DMS53 treated with DMSO at 0.1 percent for 48 hours (cell line): Measurements from ENCODE around the gene CAPZA2.
A peak's percentile ranks its signal among the peaks of the same experiment; 100 is the strongest.
"Not testable (repeated sequence)": the region's sequence is repeated elsewhere in the genome, so short reads cannot be mapped to it uniquely, and the experiment has no call there.

Experiments
- DNase-seq: peaks from one replicate; lab custom pipeline; 2025; ENCODE audit not compliant: unreplicated experiment; lab: John Stamatoyannopoulos, UW

CAPZA2 gene

DNA sequence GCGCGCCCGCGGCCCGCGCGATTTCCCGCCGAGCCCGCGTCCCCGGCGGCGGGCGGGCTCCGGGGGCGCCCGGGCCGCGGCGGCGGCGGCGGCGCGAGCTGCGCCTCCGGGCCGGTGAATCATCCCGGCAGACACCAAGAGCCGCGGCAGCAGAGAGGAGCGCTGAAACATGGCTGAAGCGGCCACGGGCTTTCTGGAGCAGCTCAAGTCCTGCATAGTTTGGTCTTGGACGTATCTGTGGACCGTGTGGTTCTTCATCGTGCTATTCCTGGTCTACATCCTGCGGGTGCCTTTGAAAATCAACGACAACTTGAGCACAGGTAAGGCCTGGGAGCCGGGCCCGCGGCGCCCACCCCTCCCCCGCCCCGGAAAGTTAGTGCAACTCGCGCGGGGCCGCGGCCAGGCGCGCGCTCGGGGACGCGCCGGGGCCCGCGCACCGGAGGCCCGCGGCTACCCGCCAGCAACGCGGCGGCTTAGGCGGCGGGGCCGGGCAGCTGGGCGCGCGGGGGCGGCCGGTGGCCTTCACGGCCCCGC is 91.1 kb downstream of the CAPZA2 start, which contains the start of gene ST7:
Gene ST7 (plus strand): TSS at position 130 of the 534 bp plus-strand sequence. CDS start 40 bp downstream, at position 170.
- DNase-seq = peak; percentile 74

DNA sequence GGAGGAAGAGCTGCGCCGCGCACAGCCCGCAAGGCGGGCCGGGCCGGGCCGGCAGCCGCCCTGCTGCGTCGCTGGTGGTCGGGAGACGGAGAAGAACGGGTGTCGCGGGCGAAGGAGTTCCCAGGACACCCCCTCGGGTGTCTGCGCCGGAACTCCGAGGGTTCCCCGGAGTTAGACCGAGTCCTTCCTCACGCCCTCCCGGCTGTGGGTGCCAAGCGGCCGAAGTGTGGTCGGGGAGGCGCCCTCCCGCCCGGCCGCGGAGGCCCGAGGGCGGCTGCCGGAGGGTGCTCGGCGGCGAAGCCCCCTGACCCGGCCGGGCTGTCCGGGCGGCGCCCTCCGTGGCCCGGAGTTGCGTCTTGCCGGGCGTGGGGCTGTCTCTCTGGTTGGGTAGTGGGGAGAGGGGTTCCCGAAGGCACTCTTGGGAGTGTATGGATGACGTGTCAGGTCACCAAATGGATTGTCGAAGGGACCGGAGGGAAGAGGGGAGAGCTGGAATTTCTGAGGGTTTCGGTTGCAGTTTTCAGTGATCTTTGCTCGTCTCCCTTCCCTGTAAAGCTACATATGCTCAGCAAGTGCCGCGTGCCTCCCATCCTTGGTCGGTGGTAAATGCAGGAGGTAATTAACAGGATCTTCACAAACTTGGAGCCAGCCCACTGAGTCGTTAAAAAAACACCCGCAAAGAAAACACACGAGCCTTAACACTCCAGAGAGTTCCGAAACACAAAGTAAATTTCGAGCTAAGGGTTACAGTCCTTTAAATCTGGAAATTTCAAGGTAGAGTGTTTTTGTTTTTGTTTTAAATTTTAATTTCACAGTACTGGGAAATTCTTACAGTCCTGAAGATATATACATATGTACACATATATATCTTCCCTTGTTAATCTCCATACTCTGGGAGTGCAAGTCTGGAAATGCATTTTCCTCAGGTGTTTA is 91.8 kb downstream of the CAPZA2 start:
- peak; percentile 51 for DNase-seq

DNA sequence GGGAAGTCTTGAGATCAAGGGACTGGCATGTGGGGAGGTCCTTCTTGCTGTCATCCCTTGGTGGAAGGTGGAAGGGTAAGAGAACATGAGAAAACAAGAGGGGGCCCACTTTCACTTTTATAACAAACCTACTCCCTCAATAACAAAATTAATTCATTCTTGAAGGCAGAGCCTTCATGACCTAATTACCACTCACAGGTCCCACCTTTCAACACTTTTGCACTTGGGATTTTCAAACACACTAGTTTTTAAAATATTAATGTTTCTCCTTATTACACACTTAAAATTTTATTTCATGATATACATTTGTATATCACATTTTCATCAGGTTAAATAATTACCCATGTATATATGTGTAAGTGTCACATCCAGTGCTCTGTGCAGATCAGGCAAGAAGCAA is 93.0 kb downstream of the CAPZA2 start:
- no peak for DNase-seq

DNA sequence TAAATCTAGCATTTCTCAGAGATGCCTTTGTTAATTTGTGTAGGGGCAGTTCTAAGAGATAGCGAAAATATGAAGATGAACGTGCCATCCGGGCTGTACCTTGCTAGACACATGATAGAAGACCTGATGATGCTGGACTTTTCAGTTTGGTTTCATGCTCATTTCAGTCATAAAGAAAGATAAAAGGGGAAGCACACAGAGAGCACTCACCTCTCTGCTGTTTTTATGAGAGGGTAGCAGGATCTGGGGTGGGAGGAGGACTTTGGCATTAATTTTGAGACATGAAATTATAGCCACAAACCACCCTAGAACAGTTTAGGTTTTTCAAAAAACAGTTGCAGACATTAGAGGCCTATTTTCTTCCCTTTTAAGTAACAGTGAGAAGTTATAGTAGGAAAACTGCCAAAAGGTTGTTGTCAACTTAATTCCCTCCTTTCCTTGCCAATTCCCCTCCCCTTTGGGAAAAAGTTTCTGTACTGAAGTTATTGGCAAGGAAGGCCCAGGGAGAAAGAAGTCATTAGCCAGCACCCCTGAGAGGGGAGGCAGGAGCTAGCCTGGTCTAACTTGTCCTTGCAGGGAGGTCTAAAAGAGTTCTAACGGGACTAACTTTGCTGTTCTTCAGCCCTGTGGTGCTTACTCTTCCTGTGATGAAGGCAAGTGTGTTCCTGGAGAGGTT is 93.6 kb downstream of the CAPZA2 start:
- no peak for DNase-seq

DNA sequence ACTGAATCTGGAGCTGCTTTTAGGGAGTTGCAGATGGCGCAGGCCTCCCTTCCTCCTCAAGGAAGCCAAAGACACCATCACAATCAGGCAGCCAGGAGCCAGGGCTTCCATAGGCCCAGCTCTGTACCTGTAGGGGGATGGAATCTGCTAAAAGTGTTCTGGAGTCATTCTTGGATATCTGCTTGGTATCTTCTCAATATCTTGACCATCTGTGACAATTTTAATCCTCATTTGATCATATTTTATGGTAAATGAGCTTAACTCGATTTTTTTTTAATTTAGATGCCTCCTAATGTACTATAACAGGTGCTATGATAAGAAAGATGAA is 94.1 kb downstream of the CAPZA2 start:
- no peak for DNase-seq

DNA sequence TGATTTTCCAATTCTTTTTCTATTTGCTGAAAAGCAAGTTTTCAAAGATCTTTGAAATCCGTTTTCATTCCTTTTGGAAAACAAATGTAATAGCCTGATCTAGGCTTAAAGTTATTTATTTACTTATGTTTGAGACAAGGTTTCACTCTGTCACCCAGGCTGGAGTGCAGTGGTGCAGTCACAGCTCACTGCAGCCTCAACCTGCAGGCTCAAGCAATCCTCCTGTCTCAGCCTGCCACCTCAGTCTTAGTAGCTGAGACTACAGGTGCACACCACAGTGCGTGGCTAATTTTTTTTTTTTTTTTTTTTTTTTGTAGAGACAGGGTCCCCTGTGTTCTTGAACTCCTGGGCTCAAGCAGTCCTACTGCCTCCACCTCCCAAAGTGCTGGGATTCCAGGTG is 95.5 kb downstream of the CAPZA2 start:
- no peak for DNase-seq

DNA sequence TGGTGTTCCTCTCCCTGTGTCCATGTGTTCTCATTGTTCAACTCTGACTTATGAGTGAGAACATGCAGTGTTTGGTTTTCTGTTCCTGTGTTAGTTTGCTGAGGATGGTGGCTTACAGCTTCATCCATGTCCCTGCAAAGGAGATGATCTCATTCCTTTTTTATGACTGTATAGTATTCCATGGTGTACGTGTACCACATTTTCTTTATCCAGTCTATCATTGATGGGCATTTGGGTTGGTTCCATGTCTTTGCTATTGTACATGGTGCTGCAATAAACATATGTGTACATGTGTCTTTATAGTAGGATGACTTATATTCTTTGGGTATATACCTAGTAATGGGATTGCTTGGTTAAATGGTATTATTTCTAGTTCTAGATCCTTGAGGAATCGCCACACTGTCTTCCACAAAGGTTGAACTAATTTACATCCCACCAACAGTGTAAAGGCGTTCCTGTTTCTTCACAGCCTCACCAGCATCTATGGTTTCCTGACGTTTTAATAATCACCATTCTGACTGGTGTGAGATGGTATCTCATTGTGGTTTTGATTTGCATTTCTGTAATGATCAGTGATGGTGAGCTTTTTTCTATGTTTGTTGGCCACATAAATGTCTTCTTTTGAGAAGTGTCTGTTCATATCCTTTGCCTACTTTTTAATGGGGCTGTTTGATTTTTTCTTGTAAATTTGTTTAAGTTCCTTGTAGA is 99.7 kb downstream of the CAPZA2 start:
- DNase-seq = not testable (repeated sequence)

DNA sequence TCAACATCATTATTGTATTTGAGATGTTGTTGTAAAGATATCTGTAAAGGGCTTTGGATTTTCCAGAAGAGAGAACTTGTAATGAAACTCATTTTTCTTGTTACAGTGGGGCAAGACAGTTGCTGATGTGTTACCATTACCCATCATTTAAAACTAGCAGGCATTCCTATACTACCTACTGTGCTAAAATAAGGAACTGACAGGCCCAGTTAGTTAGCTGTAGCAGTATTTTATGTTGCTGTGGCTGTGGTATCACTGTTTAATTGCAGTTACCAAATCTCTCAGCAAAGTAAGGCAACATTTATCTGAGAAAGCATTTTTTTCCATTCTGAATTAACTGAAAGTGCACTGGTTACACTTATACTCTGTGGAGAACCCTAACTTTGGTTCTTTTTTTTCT is 100.8 kb downstream of the CAPZA2 start:
- DNase-seq = no peak

DNA sequence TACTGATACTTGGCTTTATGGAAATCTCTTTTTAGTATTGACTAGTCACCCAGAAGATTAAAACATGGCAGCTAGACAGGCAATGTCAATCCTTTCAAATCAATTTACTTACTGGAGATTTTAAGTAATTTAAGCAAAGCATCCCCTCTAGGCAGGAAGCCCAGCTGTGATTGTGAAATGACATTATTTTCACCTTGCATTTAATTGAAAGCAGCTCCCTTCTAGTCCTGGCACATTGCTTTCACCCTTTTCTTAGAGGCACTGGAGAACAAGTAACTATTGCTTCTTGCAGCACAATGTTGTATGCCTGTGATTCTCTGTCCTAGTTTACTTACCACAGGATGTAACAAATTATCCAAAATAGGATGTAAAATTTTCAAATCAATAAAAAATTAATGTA is 104.2 kb downstream of the CAPZA2 start:
- no peak for DNase-seq

DNA sequence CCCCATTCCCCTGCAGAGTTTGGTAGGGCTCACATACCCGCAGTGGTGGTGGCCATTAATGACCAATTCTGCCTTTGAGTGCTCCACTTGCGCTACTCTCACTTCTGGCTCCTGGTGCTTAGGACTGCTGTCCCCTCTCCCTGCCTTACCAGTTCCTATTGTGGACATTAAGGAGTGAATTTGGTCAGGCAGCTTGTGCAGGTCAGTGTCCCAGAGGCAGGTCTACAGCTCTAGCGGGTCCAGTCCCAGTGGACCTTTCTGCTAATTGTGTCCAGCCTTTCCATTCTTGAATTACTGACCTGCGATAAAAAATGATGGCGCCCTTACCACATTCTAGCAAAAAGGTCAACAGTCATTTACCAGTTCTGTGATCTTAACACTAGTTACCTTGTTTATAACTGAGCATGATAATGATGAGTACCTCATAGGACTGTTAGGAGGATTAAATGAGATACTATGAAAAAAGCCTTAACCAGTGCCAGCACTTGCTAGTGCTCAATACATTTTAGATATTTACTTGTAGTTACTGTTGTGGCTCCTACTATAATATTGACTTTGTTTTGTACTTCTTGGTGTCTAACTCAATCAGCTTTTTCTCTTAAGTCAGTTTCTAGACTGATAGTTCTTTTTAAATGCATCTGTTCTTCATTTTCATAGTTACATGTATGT is 105.0 kb downstream of the CAPZA2 start:
- no peak for DNase-seq

DNA sequence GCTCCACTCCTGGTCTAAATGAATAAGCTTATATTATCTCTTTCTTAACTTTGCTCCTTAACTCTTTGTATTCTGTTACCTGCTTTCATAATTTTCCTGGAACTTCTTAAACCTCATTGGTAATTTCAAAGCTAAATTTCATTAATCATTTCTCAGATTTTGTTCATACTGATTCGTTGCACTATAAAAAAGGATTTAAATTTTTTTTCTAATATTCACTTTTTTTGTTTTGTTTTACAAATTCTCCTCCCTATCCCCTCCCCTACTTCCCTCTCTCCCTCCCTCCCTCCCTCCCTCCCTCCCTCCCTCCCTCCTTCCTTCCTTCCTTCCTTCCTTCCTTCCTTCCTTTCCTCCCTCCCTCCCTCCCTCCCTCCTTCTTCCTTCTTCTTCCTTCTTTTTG is 105.6 kb downstream of the CAPZA2 start:
- no peak for DNase-seq

DNA sequence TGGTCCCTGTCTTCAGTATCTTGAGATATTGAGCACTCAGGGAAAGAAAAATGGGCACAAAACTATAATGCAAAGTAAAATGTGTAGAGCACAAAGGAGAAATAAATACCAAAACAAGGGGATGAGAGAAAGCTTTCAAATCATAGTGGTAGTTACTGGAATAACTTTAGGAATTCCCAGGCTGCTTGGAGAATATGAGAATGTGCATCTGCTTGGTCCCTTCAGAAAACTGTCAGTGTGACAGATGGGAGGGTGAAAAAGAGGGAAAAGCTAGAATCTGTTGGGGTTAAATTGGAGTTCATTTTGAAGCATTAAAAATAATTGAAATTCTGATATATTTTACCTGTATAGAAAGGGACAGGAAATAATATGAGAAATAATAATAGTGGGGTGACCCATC is 106.2 kb downstream of the CAPZA2 start:
- DNase-seq = no peak

DNA sequence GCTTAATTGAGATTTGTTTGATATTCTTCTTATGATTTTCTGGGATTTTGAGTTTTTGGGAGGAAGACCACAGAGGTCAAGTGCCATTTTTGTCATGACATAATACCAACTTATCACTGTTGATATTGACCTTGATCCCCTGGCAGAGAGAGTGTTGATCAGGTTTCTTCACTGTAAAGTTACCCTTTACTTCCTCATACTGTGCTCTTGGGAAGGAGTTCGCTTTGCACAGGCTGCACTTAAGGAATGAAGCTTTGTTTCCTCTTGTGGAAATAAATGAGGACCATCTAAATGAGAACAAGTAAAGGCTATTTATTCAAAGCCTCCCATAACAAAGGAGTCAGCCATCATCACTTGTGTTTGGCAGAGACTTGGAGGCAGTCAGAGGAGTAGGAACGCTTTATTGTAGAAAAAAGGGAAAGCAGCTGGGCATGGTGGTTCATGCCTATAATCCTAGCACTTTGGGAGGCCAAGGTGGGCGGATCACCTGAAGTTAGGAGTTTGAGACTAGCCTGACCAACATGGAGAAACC is 107.0 kb downstream of the CAPZA2 start:
- DNase-seq = no peak

DNA sequence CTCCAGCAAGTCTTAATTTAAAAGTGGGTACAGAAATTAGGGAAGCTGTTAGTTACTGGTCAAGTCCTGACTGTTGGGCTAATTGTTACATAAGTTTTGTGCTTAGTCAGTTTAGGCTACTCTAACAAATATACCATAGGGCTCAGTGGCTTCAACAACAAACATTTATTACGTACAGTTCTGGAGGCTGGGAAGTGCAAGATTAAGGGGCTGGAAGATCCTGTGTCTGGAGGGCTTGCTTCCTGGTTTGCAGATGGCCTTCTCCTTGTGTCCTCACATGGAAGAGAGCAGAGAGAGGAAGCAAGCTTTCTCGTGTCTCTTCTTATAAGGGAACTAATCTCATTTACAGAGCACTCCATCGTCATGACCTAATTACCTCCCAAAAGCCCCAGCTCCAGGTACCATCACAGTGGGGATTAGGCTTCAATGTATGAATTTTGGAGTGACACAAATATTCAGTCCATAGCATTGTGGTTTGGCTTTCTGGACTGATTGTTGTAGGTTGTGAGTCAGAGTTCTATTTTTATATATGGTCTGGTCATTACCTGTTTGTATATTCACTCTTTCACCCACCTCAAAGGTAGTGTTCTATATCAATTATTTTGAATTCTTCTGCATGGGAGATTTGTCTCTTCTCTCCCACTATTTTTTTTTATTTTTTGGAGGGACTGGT is 108.0 kb downstream of the CAPZA2 start:
- no peak for DNase-seq

DNA sequence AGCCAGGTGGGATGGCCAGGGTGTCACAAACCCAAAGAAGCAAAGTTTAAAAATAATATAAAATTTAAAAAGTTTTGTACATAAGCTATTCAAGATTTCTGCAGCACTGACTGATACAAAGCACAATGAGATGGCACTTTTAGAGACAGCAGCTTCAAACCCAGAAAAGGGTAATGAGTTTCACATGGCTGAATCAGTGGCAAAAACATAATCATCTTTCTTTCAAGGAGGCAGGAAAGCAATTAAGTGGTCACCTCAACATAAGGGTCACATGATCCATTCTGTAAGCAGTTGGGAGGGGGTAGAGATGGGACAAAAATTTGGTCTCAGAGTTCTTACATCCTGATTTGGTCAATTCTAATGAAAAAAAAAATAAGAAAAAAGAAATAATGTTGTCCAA is 108.8 kb downstream of the CAPZA2 start:
- DNase-seq = not testable (repeated sequence)
